OCI-LY1 (cell line): ENCODE results near the gene IFNA8.

ENCODE experiments used
- H2AFZ ChIP-seq: fragments of 200-600 bp; sonication (generic), shearing (Covaris generic); 2 replicates; pipeline ENCODE4 v1.6.0; 2014; ENCODE audit warnings: antibody characterized with exemption, mild to moderate bottlenecking, low read length
- H3F3A ChIP-seq: fragments of 200-600 bp; sonication (generic), shearing (Covaris generic); 2 replicates; pipeline ENCODE4 v1.6.0; 2014; ENCODE audit warnings: mild to moderate bottlenecking, antibody characterized with exemption, low read length, moderate library complexity; ENCODE audit not compliant: insufficient read depth
- H3K27ac ChIP-seq: fragments of 200-600 bp; sonication (generic); 2 replicates; pipeline ENCODE4 v1.5.1; 2014; ENCODE audit warnings: low read length, mixed run types, mild to moderate bottlenecking, low read depth; ENCODE audit not compliant: poor library complexity, severe bottlenecking
- H3K27me3 ChIP-seq: fragments of 200-600 bp; sonication (generic); 2 replicates; pipeline ENCODE4 v1.6.0; 2014; ENCODE audit warnings: antibody characterized with exemption, mild to moderate bottlenecking, low read length, moderate library complexity; ENCODE audit not compliant: insufficient read depth
- H3K36me3 ChIP-seq: fragments of 200-600 bp; sonication (generic); 2 replicates; pipeline ENCODE4 v1.6.1; 2014; ENCODE audit warnings: mild to moderate bottlenecking, antibody characterized with exemption, low read length, moderate library complexity, mixed read lengths; ENCODE audit not compliant: insufficient read depth
- H3K4me1 ChIP-seq: fragments of 200-600 bp; sonication (generic); 2 replicates; pipeline ENCODE4 v1.5.1; 2014; ENCODE audit warnings: mild to moderate bottlenecking, low read length, moderate library complexity; ENCODE audit not compliant: insufficient read depth, severe bottlenecking
- H3K4me2 ChIP-seq: fragments of 200-600 bp; sonication (generic), shearing (Covaris generic); 2 replicates; pipeline ENCODE4 v1.6.1; 2014; ENCODE audit warnings: low read length
- H3K4me3 ChIP-seq: fragments of 200-600 bp; sonication (generic); 2 replicates; pipeline ENCODE4 v1.5.1; 2014; ENCODE audit warnings: low read length, low read depth, mild to moderate bottlenecking, mixed read lengths; ENCODE audit not compliant: poor library complexity, severe bottlenecking
- H3K79me2 ChIP-seq: fragments of 200-600 bp; shearing (Covaris generic); 2 replicates; pipeline ENCODE4 v1.6.1; 2016; ENCODE audit warnings: mixed run types, low read length, mixed read lengths; ENCODE audit not compliant: insufficient read depth
- H3K9ac ChIP-seq: fragments of 200-600 bp; sonication (generic), shearing (Covaris generic); 2 replicates; pipeline ENCODE4 v1.6.1; 2014; ENCODE audit warnings: mild to moderate bottlenecking, low read length, mixed read lengths
- H3K9me2 ChIP-seq: fragments of 200-600 bp; sonication (generic), shearing (Covaris generic); 2 replicates; pipeline ENCODE4 v1.6.1; 2014; ENCODE audit warnings: low read depth, mild to moderate bottlenecking, low read length, mixed read lengths
- H3K9me3 ChIP-seq: fragments of 200-600 bp; shearing (Covaris generic); 2 replicates; pipeline ENCODE4 v1.6.1; 2014; ENCODE audit warnings: low read length, mixed read lengths
- H4K20me1 ChIP-seq: fragments of 200-600 bp; sonication (generic), shearing (Covaris generic); 2 replicates; pipeline ENCODE4 v1.6.0; 2016; ENCODE audit warnings: mild to moderate bottlenecking, low read length; ENCODE audit not compliant: insufficient read depth
- CTCF ChIP-seq: fragments of 200-600 bp; sonication (generic), shearing (Covaris generic); IDR thresholded peaks from 2 replicates; pipeline ENCODE4 v1.5.1; 2017; ENCODE audit warnings: mild to moderate bottlenecking, antibody characterized with exemption, low read length, moderate library complexity, mixed read lengths
- EZH2 ChIP-seq: fragments of 200-600 bp; sonication (generic), shearing (Covaris generic); IDR thresholded peaks from 2 replicates; pipeline ENCODE4 v1.8.0; 2017; ENCODE audit warnings: borderline replicate concordance, mixed run types, mild to moderate bottlenecking, antibody characterized with exemption, low read length, moderate library complexity, mixed read lengths

Gene IFNA8

GRCh38 chr9:21381448-21382339 is 27.2 kb upstream of the IFNA8 start:
- H3F3A ChIP-seq, result no peaks in the 10 kb centered on the region
- H3K4me2 ChIP-seq, result no peak overlapping the region
- H3K79me2 ChIP-seq, result no peaks in the 10 kb centered on the region
- no peak overlapping the region for H3K27ac ChIP-seq
- H3K4me3 ChIP-seq, result no peak overlapping the region
- H3K9ac ChIP-seq, result no peak overlapping the region
- H4K20me1 ChIP-seq, result no peaks in the 10 kb centered on the region
- H3K4me1 ChIP-seq, result no peaks in the 10 kb centered on the region
- H3K36me3 ChIP-seq, result no peaks in the 10 kb centered on the region
- no peak for TF ChIP-seq EZH2
- TF ChIP-seq CTCF, result no peak
- H2AFZ ChIP-seq, result no peak overlapping the region
- no peaks in the 10 kb centered on the region for H3K27me3 ChIP-seq
- no peaks in the 10 kb centered on the region for H3K9me2 ChIP-seq
- no peaks in the 10 kb centered on the region for H3K9me3 ChIP-seq

DNA sequence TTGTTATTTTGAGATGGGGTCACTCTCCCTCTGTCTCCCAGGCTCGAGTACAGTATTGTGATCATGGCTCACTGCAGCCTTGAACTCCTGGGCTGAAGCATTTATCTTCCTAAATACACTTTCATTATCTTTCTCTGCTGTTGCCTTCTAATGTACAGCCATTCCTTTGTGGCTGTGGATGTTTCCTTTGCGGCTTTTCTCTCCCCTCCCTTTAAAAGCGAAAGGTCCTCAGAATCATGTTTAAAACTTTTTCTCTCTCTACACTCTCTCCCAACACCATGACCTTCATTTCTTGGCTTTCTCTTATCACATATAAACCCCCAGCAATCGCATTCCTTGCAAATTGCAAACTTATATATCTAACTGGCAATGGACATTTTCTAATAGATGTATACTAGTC is 25.3 kb upstream of the IFNA8 start:
- Histone ChIP-seq H3K4me3 (no peak overlapping the region), H3F3A (no peaks in the 10 kb centered on the region), H3K4me2 (no peak overlapping the region), H3K9ac (no peak overlapping the region), H3K9me2 (no peaks in the 10 kb centered on the region), H3K36me3 (no peaks in the 10 kb centered on the region), H2AFZ (no peak overlapping the region), H3K27ac (no peak overlapping the region), H3K79me2 (no peaks in the 10 kb centered on the region), H3K27me3 (no peaks in the 10 kb centered on the region), H3K4me1 (no peaks in the 10 kb centered on the region), H3K9me3 (no peaks in the 10 kb centered on the region), H4K20me1 (no peaks in the 10 kb centered on the region)
- TF ChIP-seq EZH2 (no peak), CTCF (no peak)

DNA sequence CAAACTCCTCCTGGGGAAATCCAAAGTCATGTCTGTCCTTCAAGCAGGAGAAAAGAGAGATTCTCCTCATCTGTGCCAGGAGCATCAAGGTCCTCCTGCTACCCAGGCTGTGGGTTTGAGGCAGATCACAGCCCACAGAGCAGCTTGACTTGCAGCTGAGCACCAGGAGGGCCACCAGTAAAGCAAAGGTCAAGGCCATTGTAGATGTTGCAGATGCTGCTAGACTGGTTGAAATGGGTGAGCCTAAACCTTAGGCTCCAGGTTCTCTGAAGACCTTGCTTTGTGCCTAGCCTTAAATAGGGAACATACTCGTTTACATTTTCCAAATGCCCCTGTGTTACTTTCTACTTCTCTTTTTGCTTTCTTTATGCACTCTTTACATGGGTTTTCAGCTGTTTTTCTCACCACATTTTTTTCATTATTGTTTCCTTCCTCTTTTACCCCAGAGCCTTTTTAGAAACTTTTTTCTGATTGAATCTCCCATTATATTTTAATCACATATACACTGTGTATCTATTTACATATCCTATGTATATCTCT is 23.7 kb upstream of the IFNA8 start, which contains the start of gene IFNA2:
IFNA2 (minus strand) TSS at position 268 of the 540 bp plus-strand sequence; CDS start at position 199, 69 bp downstream.
- Histone ChIP-seq H3K9me2 (no peaks in the 10 kb centered on the region), H3K9me3 (no peaks in the 10 kb centered on the region), H3K9ac (no peak within 1 kb of the TSS), H3K79me2 (no peaks in the 10 kb centered on the region), H4K20me1 (no peaks in the 10 kb centered on the region), H3F3A (no peaks in the 10 kb centered on the region), H3K27me3 (no peaks in the 10 kb centered on the region), H2AFZ (no peak within 1 kb of the TSS), H3K4me3 (no peak within 1 kb of the TSS), H3K4me2 (no peak within 1 kb of the TSS), H3K4me1 (no peaks in the 10 kb centered on the region), H3K27ac (no peak within 1 kb of the TSS), H3K36me3 (no peaks in the 10 kb centered on the region)
- TF ChIP-seq CTCF (no peak), EZH2 (no peak)
